RWPE2 (cell line): ENCODE data around the gene SAMD15.

Experiments
- ATAC-seq: fragments of 200-7000 bp; cut with Tn5 transposase; 3 replicates; pipeline ENCODE4 v1.9.1; 2021; ENCODE audit warnings: low read depth
- DNase-seq: peaks from one replicate; pipeline ENCODE4 v3.0.0-alpha.2; 2020; ENCODE audit warnings: low spot score
- H3K27ac ChIP-seq: fragments of 450-650 bp; 2 replicates; pipeline ENCODE4 v1.5.1; 2017; ENCODE audit warnings: mild to moderate bottlenecking; ENCODE audit not compliant: poor library complexity, severe bottlenecking
- H3K27me3 ChIP-seq: fragments of 250-450 bp; sonication (Bioruptor Pico); 2 replicates; pipeline ENCODE4 v1.5.1; 2021; ENCODE audit warnings: mild to moderate bottlenecking, moderate library complexity; ENCODE audit not compliant: insufficient read depth, poor library complexity, severe bottlenecking
- H3K36me3 ChIP-seq: fragments of 250-450 bp; sonication (Bioruptor Pico); 2 replicates; pipeline ENCODE4 v1.5.1; 2020; ENCODE audit warnings: low read depth, mild to moderate bottlenecking, moderate library complexity
- H3K4me1 ChIP-seq: fragments of 250-450 bp; sonication (Bioruptor Pico); 2 replicates; pipeline ENCODE4 v1.5.1; 2021; ENCODE audit warnings: mild to moderate bottlenecking, moderate library complexity; ENCODE audit not compliant: insufficient read depth, poor library complexity, severe bottlenecking
- H3K4me3 ChIP-seq: fragments of 250-450 bp; sonication (Bioruptor Pico); 2 replicates; pipeline ENCODE4 v1.5.1; 2021; ENCODE audit warnings: mild to moderate bottlenecking, moderate library complexity; ENCODE audit not compliant: severe bottlenecking
- H3K9me3 ChIP-seq: fragments of 250-450 bp; sonication (Bioruptor Pico); 2 replicates; pipeline ENCODE4 v1.5.1; 2021; ENCODE audit warnings: mild to moderate bottlenecking, moderate library complexity; ENCODE audit not compliant: severe bottlenecking
- TF ChIP-seq, protein P1 (sequence below): fragments of 450-650 bp; IDR thresholded peaks from one replicate; pipeline ENCODE4 v1.5.1; 2017; ENCODE audit warnings: mild to moderate bottlenecking, moderate library complexity; ENCODE audit not compliant: poor library complexity, severe bottlenecking

The SAMD15 gene

GRCh38 chr14:77338302-77338701 is 38.9 kb upstream of the SAMD15 start:
- Histone ChIP-seq H3K9me3 (no peaks in the 10 kb centered on the region), H3K4me1 (no peaks in the 10 kb centered on the region), H3K36me3 (peaks cover 16% of the 10 kb centered on the region), H3K27ac (no peak overlapping the region), H3K27me3 (no peaks in the 10 kb centered on the region), H3K4me3 (no peak overlapping the region)
- TF ChIP-seq, protein P1, sequence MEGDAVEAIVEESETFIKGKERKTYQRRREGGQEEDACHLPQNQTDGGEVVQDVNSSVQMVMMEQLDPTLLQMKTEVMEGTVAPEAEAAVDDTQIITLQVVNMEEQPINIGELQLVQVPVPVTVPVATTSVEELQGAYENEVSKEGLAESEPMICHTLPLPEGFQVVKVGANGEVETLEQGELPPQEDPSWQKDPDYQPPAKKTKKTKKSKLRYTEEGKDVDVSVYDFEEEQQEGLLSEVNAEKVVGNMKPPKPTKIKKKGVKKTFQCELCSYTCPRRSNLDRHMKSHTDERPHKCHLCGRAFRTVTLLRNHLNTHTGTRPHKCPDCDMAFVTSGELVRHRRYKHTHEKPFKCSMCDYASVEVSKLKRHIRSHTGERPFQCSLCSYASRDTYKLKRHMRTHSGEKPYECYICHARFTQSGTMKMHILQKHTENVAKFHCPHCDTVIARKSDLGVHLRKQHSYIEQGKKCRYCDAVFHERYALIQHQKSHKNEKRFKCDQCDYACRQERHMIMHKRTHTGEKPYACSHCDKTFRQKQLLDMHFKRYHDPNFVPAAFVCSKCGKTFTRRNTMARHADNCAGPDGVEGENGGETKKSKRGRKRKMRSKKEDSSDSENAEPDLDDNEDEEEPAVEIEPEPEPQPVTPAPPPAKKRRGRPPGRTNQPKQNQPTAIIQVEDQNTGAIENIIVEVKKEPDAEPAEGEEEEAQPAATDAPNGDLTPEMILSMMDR: no peak
- no peak for ATAC-seq
- DNase-seq: no peak

DNA sequence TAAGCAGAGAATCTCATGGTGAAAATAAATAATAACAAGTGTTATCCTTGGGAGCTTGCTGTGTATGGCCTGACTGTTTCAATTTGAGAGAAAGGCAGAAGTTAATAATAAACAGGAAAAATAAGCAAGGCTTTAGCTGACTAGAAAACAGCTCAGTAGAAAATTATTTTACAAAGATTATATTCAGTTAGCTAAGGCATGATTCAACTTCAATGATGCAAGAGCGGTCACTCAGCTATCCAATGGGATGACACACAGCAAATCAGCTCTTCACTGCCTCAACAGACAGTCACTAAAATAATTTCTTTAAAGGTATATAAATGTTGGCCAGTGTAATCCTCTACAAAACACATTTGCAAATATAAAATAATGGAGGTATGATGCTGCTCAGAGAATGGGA is 37.8 kb upstream of the SAMD15 start:
- DNase-seq: no peak
- TF ChIP-seq, protein P1: no peak
- no peaks in the 10 kb centered on the region for H3K27me3 ChIP-seq
- peaks cover 16% of the 10 kb centered on the region for H3K36me3 ChIP-seq
- H3K4me1 ChIP-seq: no peaks in the 10 kb centered on the region
- no peak overlapping the region for H3K27ac ChIP-seq
- H3K4me3 ChIP-seq: no peak overlapping the region
- no peaks in the 10 kb centered on the region for H3K9me3 ChIP-seq
- peak; percentile 67 for ATAC-seq

- DNase-seq (no peak), ATAC-seq (no peak)
- H3K9me3 ChIP-seq: no peaks in the 10 kb centered on the region
- no peaks in the 10 kb centered on the region for H3K27me3 ChIP-seq
- H3K4me1 ChIP-seq: no peaks in the 10 kb centered on the region
- no peak overlapping the region for H3K4me3 ChIP-seq
- H3K36me3 ChIP-seq: peaks cover 16% of the 10 kb centered on the region
- TF ChIP-seq, protein P1: no peak
- no peak overlapping the region for H3K27ac ChIP-seq
Measured at GRCh38 chr14:77340389-77340788, 36.8 kb upstream of the SAMD15 start.

DNA sequence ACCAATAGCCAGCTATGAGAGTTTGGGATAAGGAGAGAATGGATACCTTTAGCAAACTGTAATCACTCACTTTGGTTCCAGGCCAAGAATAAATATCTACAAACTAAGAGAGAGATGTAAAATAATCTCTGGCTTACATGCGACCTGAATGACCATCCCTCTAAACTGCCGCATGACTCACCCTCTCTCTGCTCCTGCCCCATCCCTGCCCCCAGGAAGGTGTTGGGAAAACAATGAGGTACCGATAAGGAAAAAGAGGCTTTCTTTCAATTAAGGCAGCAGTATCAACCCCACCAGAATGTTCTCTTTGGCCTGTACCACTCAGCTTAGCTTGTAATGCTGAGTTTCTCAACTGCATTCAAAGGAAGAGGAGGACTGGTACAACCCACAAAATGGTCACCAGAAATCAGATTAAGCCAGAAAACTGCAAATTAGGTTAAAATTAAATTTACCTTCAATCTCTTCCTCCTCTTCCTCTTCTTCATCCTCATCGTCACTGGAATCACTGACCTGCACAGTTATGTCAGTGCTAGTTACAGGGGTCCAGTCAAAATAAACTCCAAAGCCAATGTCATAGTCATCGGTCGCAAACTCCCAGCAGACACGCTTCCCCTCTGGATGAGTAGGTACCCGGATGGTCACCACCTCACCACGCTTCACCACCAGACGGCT is 34.3 kb upstream of the SAMD15 start:
- TF ChIP-seq, protein P1: no peak
- no peak overlapping the region for H3K27ac ChIP-seq
- H3K27me3 ChIP-seq: no peaks in the 10 kb centered on the region
- no peaks in the 10 kb centered on the region for H3K4me1 ChIP-seq
- no peak overlapping the region for H3K4me3 ChIP-seq
- ATAC-seq (peak; percentile 55; the same call in 2 of the 3 replicates), DNase-seq (no peak)
- H3K9me3 ChIP-seq: no peaks in the 10 kb centered on the region
- H3K36me3 ChIP-seq: peaks cover 14% of the 10 kb centered on the region

DNA sequence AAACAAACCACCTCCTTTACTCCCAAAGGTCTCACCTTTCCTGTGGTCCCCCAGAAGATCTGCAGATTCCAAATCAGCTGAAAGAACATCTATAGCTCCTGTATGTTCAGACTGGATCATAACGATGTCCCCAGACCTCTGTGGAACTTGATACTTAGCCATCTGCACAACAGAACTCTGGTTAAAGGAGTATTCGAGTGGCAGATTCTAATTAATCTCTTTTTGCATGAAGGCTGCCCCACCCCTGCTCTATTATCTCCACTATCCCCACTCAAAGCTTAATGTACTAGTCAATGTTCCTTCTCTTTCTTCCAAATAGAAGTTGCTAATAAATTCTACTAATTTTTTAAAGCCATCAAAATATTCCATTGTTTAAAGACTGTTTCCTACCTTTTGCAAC is 33.5 kb upstream of the SAMD15 start:
- TF ChIP-seq, protein P1: no peak
- no peak overlapping the region for H3K27ac ChIP-seq
- H3K36me3 ChIP-seq: peaks cover 14% of the 10 kb centered on the region
- H3K4me1 ChIP-seq: no peaks in the 10 kb centered on the region
- H3K27me3 ChIP-seq: no peaks in the 10 kb centered on the region
- DNase-seq (no peak), ATAC-seq (no peak)
- H3K4me3 ChIP-seq: no peak overlapping the region
- H3K9me3 ChIP-seq: no peaks in the 10 kb centered on the region
